ENCODE results near the gene CBX1. TPM values are rescaled to one million over a fixed set of nuclear protein-coding genes. Genes with fewer than 3 reads are reported as not detected.

The CBX1 gene
- total RNA-seq, 2 experiments from 2014 or later, result 68.2 to 70.3 TPM

DNA sequence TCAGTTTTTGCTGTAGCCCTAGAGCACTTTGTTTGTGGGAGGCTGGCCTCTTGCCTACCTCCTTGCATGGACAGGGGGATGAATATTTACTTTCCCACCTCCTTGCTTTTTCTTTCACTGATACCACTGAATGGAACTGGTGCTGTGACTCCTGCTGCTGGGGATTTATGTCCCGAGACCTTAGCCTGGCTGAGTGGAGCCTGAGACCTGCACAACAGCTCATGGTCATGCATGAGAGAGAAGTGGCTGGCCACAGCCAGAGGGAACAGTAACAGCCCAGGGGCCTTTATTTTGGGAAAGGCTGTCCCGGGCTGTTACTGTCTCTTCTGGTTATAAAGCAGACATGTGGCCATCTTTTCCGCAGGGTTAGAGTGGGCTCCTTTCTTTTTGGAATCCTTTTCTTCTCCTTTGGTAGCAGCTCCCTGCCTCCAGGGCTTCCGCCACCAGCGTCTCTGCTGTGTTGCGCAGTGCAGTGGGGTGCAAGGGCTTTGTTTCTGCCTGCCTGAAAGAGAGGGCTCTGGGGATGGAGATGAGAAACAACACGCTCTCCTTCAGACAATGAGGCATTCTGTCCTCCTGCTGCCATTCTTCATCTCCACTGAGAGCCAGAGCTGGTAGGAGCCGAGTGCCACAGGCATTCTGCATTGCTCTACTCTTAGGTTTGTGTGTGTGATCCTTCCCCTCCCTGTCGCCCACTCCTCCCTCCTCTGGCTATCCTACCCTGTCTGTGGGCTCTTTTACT lies 20.8 kb upstream of the CBX1 start:
- ChIA-PET POLR2A (interaction anchor here (1.3 kb wide), 1 partner anchor 10 kb away, joined by 4 read pairs; no protein-coding TSS in a partner anchor), CTCF (interaction anchor here (1.1 to 2.9 kb wide), 4 partner anchors 41 to 96 kb away, joined by 3 to 11 read pairs (median 6); no protein-coding TSS in a partner anchor)
- Mint-ChIP-seq H3K36me3 (ENCODE audit: low read depth) (peaks cover 45% of the 10 kb centered on the region), H3K27me3 (ENCODE audit: low read depth) (no peaks in the 10 kb centered on the region), H3K4me3 (no peak overlapping the region), H3K27ac (no peak overlapping the region), H3K4me1 (ENCODE audit: low read depth) (no peaks in the 10 kb centered on the region), H3K9me3 (ENCODE audit: insufficient read depth) (no peaks in the 10 kb centered on the region)
- DNase-seq (no peak), ATAC-seq (no peak)

DNA sequence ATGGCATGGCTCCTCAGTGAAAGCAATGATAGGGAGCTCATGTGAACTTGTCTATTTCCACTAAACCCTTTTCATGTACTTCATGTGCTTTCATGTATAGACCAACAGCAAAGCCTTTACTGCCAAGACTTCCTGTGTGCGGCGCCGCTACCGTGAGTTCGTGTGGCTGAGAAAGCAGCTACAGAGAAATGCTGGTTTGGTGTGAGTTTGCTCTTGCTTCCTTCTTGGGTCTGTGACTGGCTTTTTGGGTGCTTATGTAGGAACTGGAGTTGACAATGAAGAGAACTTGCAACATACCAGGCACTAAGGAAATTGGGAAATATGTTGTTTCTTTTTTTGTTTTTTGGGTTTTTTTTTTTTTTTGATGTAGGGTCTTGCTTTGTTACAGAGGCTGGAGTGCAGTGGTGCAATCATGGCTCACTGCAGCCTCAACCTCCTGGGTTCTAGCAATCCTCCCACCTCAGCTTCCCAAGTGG lies 12.0 kb upstream of the CBX1 start:
- Mint-ChIP-seq H3K4me3 (peak overlapping the region; percentile 32), H3K36me3 (ENCODE audit: low read depth) (peaks cover 40% of the 10 kb centered on the region), H3K27me3 (ENCODE audit: low read depth) (no peaks in the 10 kb centered on the region), H3K4me1 (ENCODE audit: low read depth) (peaks cover 46% of the 10 kb centered on the region), H3K27ac (peak overlapping the region; percentile 96), H3K9me3 (ENCODE audit: insufficient read depth) (no peaks in the 10 kb centered on the region)
- POLR2A ChIA-PET, result interaction anchor here (0.7 to 2.5 kb wide), 4 partner anchors 9 to 802 kb away, joined by 4 to 7 read pairs (median 4); partner anchors contain the start of gene CBX1
- ATAC-seq (peak; percentile 93), DNase-seq (peak; percentile 81)
- CTCF ChIA-PET, result interaction anchor here (0.6 to 3.7 kb wide), 15 partner anchors 9 to 506 kb away, joined by 3 to 25 read pairs (median 4); partner anchors contain the start of genes CBX1 and CDK5RAP3

DNA sequence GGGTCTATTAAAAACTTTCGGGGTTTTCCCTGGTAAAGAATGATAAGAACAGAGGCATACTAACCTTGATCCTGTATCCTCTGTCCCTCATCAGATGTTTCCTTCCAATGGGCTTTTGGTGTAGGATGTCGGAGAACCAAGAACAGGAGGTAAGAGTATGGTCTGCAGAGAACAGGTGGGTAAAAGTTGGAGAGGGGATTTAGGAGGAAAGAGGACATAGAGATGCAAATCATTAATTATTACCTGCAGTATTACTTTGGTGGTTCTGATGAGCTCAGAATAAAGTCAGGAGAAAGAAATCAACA lies 10.6 kb upstream of the CBX1 start:
- Mint-ChIP-seq H3K4me1 (ENCODE audit: low read depth) (peaks cover 52% of the 10 kb centered on the region), H3K36me3 (ENCODE audit: low read depth) (peaks cover 34% of the 10 kb centered on the region), H3K9me3 (ENCODE audit: insufficient read depth) (no peaks in the 10 kb centered on the region), H3K4me3 (no peak overlapping the region), H3K27ac (peak overlapping the region; percentile 96), H3K27me3 (ENCODE audit: low read depth) (no peaks in the 10 kb centered on the region)
- CTCF ChIA-PET, result interaction anchor here (1.0 to 3.7 kb wide), 9 partner anchors 11 to 85 kb away, joined by 3 to 25 read pairs (median 8); partner anchors contain the start of gene CBX1
- ATAC-seq (no peak), DNase-seq (no peak)
- POLR2A ChIA-PET, result interaction anchor here (1.4 to 2.5 kb wide), 3 partner anchors 8 to 11 kb away, joined by 4 to 7 read pairs (median 4); partner anchors contain the start of gene CBX1

DNA sequence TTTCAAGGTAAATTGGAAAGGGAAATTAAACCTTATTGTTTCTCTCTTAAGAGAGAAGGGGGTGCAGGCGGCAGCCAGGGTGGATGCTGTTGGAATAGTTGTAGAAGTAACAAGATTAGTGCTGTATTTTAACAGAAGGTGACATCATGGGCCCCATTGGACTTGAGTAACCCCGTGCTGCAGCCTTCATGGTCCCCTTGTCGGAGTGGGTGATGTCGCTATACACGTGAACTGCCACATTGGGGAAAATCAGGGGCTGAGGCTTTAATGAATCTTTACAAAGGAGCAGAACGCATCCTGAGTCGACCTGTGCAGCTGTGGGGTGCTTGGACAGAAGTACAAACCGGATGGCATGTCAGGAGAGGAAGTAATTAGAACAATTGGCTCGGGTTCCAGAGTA lies 9.5 kb upstream of the CBX1 start:
- Mint-ChIP-seq H3K4me1 (ENCODE audit: low read depth) (peaks cover 57% of the 10 kb centered on the region), H3K27me3 (ENCODE audit: low read depth) (no peaks in the 10 kb centered on the region), H3K9me3 (ENCODE audit: insufficient read depth) (no peaks in the 10 kb centered on the region), H3K36me3 (ENCODE audit: low read depth) (peaks cover 33% of the 10 kb centered on the region), H3K4me3 (no peak overlapping the region), H3K27ac (peak overlapping the region; percentile 0)
- ATAC-seq (no peak), DNase-seq (no peak)
- ChIA-PET CTCF (interaction anchor here (3.5 to 3.7 kb wide), 2 partner anchors 13 to 84 kb away, joined by 24 to 25 read pairs; no protein-coding TSS in a partner anchor), POLR2A (no interaction called here)

DNA sequence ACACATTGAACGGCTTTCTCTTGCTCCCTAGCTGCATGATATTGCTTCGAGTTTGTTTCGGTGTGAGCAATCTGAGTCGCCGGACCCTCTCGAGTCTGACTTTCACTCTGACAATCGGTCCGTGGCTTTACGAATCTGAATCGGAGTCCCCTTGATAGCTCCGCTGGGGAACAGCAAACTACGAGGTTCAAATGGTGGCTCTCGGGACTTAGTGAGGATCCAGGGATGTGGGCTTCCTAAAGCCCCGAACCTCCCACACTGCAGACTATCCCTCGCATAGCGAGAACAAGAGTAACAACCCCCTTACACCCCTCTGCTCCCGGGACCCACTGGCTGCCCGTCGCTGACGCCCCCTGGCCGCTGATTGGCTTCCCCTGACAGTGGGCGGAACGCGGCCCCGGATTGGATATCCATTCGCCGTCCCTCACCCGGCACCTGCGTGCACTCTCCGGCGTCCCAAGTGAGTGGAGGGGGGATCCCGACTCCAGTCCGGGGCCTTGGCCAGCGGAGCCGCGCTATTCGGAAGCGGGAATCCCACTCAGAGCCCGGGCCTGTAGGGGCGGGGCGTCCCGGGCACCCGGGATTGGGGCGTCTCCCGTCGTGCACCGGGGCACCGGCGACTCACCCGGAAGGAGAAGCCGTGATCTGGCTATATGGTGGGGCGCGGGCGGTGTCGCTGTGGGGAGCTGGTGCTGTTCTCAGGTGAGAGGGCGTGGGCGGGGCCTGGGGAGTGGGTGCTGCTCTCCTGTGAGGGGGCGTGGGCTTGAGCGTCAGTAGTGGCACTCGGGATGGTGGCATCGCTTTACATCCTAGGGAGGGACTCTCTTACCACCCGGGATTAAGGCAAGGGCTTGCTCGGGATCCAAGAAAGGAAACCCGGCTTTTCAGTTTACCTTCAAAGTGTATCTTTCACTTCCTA lies 6.1 kb upstream of the CBX1 start, which contains the start of gene SNX11:
Gene SNX11 (plus strand): TSS at position 630 of the 919 bp plus-strand sequence. CDS start 4,278 bp downstream, outside the sequence.
- Mint-ChIP-seq H3K4me1 (ENCODE audit: low read depth) (peaks cover 67% of the 10 kb centered on the region), H3K27me3 (ENCODE audit: low read depth) (no peaks in the 10 kb centered on the region), H3K36me3 (ENCODE audit: low read depth) (peaks cover 29% of the 10 kb centered on the region), H3K27ac (peak within 1 kb of the TSS; percentile 98), H3K9me3 (ENCODE audit: insufficient read depth) (peaks cover 12% of the 10 kb centered on the region), H3K4me3 (peak within 1 kb of the TSS; percentile 99)
- CTCF ChIA-PET, result interaction anchor here (0.7 to 4.0 kb wide), 17 partner anchors 8 to 245 kb away, joined by 3 to 33 read pairs (median 4); partner anchors contain the start of gene CDK5RAP3
- ATAC-seq (peak; percentile 95), DNase-seq (peak; percentile 94)
- POLR2A ChIA-PET, result interaction anchor here (0.6 to 4.0 kb wide), 8 partner anchors 10 to 517 kb away, joined by 3 to 17 read pairs (median 4); partner anchors contain the start of gene NFE2L1

DNA sequence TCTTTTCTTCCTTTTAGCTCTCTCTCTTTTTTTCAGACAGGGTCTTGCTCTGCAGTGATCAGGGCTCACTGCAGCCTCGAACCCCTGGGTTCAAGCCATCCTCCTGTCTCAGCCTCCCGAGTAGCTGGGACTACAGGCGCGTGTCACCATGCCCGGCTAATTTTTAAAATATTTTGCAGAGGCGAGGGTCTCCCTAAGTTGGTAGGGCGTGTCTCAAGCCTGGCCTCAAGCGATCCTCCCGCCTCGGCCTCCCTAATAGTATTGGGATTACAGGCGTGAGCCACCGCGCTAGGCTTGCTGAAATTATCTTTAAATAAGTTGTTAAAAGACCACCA lies 5.5 kb upstream of the CBX1 start:
- peaks cover 23% of the 10 kb centered on the region for H3K36me3 Mint-ChIP-seq (ENCODE audit: low read depth)
- ChIA-PET CTCF (interaction anchor here (0.7 to 4.0 kb wide), 9 partner anchors 10 to 245 kb away, joined by 3 to 33 read pairs (median 3); partner anchors contain the start of gene CDK5RAP3), POLR2A (interaction anchor here (0.7 to 4.0 kb wide), 4 partner anchors 10 to 481 kb away, joined by 3 to 17 read pairs (median 8); partner anchors contain the start of gene NFE2L1)
- peaks cover 66% of the 10 kb centered on the region for H3K4me1 Mint-ChIP-seq (ENCODE audit: low read depth)
- peaks cover 13% of the 10 kb centered on the region for H3K9me3 Mint-ChIP-seq (ENCODE audit: insufficient read depth)
- H3K4me3 Mint-ChIP-seq, result peak overlapping the region; percentile 99
- H3K27me3 Mint-ChIP-seq (ENCODE audit: low read depth), result no peaks in the 10 kb centered on the region
- H3K27ac Mint-ChIP-seq, result peak overlapping the region; percentile 98
- ATAC-seq, result no peak
- no peak for DNase-seq

DNA sequence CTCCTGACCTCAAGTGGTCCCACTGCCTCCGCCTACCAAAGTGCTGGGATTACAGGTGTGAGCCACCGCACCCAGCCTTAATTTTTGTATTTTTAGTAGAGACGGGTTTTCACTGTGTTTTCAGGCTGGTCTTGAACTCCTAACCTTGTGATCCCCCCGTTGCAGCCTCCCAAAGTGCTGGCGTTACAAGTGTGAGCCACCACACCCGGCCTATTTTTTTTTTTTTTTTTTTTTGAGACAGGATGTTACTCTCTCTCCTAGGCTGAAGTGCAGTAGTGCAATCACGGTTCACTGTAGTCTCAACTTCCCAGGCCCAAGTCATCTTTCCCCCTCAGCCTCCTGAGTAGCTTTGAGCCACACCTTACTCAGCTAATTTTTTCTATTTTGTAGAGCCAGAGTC lies 3.2 kb upstream of the CBX1 start:
- peaks cover 62% of the 10 kb centered on the region for H3K4me1 Mint-ChIP-seq (ENCODE audit: low read depth)
- peaks cover 13% of the 10 kb centered on the region for H3K9me3 Mint-ChIP-seq (ENCODE audit: insufficient read depth)
- no peak for DNase-seq
- peaks cover 16% of the 10 kb centered on the region for H3K36me3 Mint-ChIP-seq (ENCODE audit: low read depth)
- H3K27me3 Mint-ChIP-seq (ENCODE audit: low read depth), result no peaks in the 10 kb centered on the region
- CTCF ChIA-PET, result interaction anchor here (0.8 to 1.1 kb wide), 2 partner anchors 9 to 24 kb away, joined by 3 to 4 read pairs; no protein-coding TSS in a partner anchor
- POLR2A ChIA-PET, result no interaction called here
- peak overlapping the region; percentile 19 for H3K27ac Mint-ChIP-seq
- peak overlapping the region; percentile 0 for H3K4me3 Mint-ChIP-seq
- no peak for ATAC-seq

DNA sequence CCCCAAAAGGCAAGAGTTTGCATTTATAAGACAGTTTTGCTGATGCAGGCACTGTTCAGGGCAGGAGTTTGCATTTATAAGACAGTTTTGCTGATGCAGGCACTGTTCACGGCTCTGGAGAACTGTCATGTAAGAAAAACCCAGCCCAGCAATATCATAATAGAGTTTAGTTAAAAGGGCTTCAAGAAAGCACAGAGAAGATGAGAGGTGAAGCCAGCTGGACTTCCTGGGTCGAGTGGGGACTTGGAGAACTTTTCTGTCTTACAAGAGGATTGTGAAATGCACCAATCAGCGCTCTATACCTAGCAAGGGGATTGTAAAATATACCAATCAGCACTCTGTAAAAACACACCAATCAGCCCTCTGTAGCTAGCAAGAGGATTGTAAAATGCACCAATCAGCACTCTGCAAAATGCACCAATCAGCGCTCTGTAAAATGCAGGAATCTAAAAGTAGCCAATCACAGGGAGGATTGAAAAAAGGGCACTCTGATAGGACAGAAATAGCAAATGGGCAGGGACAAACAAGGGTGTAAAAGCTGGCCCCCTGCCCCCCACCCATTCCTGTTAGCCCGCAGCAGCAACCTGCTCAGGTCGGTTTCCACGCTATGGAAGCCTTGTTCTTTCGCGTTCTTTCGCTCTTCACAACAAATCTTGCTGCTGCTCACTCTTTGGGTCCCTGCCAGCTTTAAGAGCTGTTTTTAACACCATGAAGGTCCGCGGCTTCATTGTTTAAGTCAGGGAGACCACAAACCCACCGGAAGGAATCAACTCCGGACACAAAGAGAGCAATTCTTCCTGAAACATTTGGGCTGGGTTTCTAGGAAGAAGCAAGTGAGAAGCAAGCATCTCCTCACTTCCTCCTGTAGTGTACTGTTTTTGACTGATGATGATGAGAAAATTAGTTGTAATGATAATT lies 1.8 kb upstream of the CBX1 start:
- POLR2A ChIA-PET, result interaction anchor here (1.0 to 1.3 kb wide), 2 partner anchors 9 to 67 kb away, joined by 3 to 4 read pairs; no protein-coding TSS in a partner anchor
- Mint-ChIP-seq H3K4me3 (peak overlapping the region; percentile 60), H3K4me1 (ENCODE audit: low read depth) (peaks cover 57% of the 10 kb centered on the region)

DNA sequence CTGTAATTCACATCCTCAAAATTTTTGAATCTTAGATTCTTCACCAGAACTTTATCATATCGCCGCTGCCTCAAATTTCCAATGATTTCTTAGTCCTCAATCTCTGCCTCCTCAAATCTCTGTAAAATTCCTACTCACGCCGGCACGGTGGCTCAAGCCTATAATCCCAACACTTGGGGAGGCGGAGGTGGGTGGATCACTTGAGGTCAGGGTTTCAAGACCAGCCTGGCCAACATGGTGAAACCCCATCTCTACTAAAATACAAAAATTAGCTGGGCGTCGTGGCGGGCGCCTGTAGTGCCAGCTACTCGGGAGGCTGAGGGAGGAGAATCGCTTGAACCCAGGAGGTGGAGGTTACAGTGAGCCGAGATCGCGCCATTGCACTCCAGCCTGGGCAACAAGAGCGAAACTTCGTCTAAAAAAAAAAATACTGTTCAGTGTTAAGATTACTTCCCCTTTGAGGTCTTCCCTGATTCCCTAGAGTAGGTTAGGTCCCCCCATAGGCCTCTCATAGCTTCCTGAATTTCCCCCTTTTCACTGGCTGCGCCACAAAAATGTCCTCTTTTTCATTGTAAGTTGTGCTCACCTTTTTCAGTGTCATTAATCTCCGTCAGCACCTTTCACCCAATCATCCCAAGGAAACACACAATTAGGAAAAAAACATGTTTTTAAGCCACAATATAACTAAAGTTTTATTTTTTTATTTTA lies 919 bp upstream of the CBX1 start:
- ChIA-PET POLR2A (interaction anchor here (1.7 kb wide), 1 partner anchor 10 kb away, joined by 7 read pairs; no protein-coding TSS in a partner anchor), CTCF (interaction anchor here (1.0 to 8.2 kb wide), 3 partner anchors 10 to 22 kb away, joined by 3 to 89 read pairs (median 8); no protein-coding TSS in a partner anchor)
- H3K9me3 Mint-ChIP-seq (ENCODE audit: insufficient read depth), result peaks cover 13% of the 10 kb centered on the region
- peak overlapping the region; percentile 80 for H3K27ac Mint-ChIP-seq
- peaks cover 16% of the 10 kb centered on the region for H3K36me3 Mint-ChIP-seq (ENCODE audit: low read depth)
- DNase-seq (no peak), ATAC-seq (no peak)
- H3K4me3 Mint-ChIP-seq, result peak overlapping the region; percentile 99
- no peaks in the 10 kb centered on the region for H3K27me3 Mint-ChIP-seq (ENCODE audit: low read depth)
- peaks cover 58% of the 10 kb centered on the region for H3K4me1 Mint-ChIP-seq (ENCODE audit: low read depth)

More for the DNA sequence above, 1.8 kb upstream of the CBX1 start:
- no peaks in the 10 kb centered on the region for H3K27me3 Mint-ChIP-seq (ENCODE audit: low read depth)
- H3K9me3 Mint-ChIP-seq (ENCODE audit: insufficient read depth), result peaks cover 13% of the 10 kb centered on the region
- H3K36me3 Mint-ChIP-seq (ENCODE audit: low read depth), result peaks cover 16% of the 10 kb centered on the region
- ATAC-seq (no peak), DNase-seq (peak; percentile 67)
- peak overlapping the region; percentile 82 for H3K27ac Mint-ChIP-seq
- CTCF ChIA-PET, result interaction anchor here (0.6 to 1.0 kb wide), 3 partner anchors 23 to 29 kb away, joined by 3 read pairs; no protein-coding TSS in a partner anchor

DNA sequence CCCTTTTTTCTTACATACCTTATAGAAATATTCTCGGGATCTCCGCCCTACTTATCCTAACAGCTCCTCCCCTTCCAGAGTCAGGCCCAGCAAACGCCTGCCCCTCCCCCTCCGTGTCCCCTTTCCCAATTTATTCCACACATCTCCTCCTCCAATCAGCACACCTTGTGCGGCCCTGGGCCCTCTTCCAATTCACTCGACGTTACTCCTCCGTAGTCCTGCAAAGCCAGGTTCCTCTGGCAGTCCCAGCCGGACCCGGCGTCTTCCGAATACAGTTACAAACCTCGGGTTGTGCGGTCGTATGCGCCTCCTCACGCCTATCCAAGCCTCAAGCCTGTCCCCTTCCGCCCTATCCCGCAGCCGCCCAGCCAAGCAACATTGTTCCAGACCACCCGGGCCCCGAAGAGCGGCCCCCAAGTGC lies 677 bp downstream of the CBX1 start:
- peak overlapping the region; percentile 99 for H3K4me3 Mint-ChIP-seq
- peaks cover 54% of the 10 kb centered on the region for H3K4me1 Mint-ChIP-seq (ENCODE audit: low read depth)
- peaks cover 13% of the 10 kb centered on the region for H3K9me3 Mint-ChIP-seq (ENCODE audit: insufficient read depth)
- POLR2A ChIA-PET, result interaction anchor here (0.7 to 1.7 kb wide), 5 partner anchors 12 to 53 kb away, joined by 3 to 7 read pairs (median 3); partner anchors contain the start of gene NFE2L1
- peak overlapping the region; percentile 88 for H3K27ac Mint-ChIP-seq
- DNase-seq (no peak), ATAC-seq (no peak)
- CTCF ChIA-PET, result interaction anchor here (0.8 to 8.2 kb wide), 6 partner anchors 10 to 32 kb away, joined by 3 to 89 read pairs (median 5); no protein-coding TSS in a partner anchor
- H3K36me3 Mint-ChIP-seq (ENCODE audit: low read depth), result peaks cover 17% of the 10 kb centered on the region
- no peaks in the 10 kb centered on the region for H3K27me3 Mint-ChIP-seq (ENCODE audit: low read depth)
